NCI-H510A (cell line): ENCODE measurements around the gene STARD5.

ENCODE experiments used
- DNase-seq: peaks from one replicate; lab custom pipeline; 2025; lab: John Stamatoyannopoulos, UW

The STARD5 gene

DNA sequence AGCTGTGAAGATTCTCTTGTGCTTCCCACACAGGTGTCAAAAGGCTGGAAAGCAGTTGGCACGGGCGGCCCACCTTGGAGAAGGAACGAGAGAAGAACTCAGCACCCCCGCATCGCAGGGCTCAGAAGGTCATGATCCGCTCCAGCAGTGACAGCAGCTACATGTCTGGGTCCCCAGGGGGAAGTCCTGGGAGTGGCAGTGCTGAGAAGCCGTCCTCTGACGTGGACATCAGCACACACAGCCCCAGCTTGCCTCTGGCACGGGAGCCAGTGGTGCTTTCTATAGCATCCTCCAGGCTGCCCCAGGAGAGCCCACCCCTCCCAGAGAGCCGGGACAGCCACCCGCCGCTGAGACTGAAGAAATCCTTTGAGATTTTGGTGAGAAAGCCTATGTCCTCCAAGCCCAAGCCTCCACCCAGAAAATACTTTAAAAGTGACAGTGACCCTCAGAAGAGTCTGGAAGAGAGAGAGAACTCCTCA, 31.4 kb downstream of the STARD5 start:
- DNase-seq, result no peak

GRCh38 chr15:81291916-81292522, 31.9 kb downstream of the STARD5 start:
- DNase-seq, result no peak

GRCh38 chr15:81289910-81290309, 34.0 kb downstream of the STARD5 start:
- DNase-seq, result no peak

- no peak for DNase-seq
Measured at GRCh38 chr15:81288616-81289015, 35.3 kb downstream of the STARD5 start.

- DNase-seq, result no peak
Measured at GRCh38 chr15:81288040-81288439, 35.9 kb downstream of the STARD5 start.

DNA sequence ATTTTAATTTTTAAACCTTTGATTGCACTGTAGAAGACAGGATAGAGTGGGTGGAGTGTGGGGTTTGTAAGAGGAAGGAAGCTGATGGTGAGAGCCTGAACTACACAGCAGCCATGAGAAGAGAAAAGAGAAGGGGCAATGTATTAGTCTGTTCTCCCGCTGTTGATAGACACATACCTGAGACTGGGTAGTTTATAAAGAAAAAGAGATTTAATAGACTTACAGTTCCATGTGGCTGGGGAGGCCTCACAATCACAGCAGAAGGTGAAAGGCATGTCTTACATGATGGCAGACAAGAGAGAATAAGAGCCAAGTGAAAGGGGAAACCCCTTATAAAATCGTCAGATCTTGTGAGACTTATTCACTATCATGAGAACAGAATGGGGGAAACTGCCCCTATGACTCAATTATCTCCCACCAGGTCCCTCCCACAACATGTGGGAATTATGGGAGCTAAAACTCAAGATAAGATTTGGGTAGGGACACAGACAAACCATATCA, 37.3 kb downstream of the STARD5 start:
- DNase-seq, result no peak

DNA sequence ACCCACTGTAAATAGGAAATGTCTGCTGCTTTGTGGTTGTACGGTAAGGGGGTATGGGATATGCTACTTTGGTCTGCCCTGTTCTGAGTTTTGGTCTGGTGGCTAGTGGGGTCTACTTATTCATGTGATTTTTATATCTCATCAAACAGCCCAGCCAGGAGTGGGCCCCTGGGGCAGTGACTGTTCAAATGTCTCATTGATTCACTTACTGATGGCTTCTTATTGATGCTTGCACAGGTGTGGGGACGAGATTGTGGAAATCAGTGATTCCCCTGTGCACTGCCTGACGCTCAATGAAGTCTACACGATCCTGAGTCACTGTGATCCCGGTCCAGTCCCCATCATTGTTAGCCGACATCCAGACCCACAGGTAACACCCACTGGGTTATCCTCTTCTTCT, 38.5 kb downstream of the STARD5 start:
- no peak for DNase-seq

DNA sequence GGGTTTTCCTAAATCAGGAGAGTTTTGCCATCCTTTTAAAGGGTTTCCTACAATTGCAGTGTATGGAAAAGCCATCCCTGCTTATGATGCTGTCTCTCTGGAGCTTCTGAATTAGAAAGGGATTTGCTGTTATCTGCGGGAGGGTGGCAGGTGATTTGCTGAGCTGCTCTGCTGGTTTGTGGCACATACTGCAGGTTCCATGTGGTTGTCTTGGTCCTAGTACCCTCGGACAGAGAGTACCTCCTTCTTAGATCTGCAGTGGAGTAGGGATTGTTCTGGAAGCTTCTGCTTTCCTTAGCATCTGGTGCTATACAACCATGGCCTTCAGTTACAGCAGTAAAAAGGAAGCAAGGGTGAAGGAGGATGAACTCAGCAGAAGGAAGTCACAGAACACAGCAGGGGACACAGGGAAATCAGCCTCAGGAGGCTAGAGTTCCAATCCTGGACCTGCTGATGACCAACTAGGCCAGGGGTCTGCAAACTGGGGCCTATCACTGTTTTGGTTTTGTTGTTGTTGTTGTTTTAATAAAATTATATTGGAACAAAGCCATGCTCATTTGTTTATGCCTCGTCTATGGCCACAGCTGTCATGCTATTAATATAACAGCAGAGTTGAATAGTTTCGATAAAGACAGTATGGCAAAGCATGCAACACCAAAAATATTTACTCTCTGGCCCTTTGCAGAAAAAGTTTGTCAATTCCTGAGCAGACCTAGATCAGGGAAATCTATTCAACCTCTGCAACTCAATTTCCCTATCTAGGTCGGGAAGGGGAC, 39.5 kb downstream of the STARD5 start:
- no peak for DNase-seq

DNA sequence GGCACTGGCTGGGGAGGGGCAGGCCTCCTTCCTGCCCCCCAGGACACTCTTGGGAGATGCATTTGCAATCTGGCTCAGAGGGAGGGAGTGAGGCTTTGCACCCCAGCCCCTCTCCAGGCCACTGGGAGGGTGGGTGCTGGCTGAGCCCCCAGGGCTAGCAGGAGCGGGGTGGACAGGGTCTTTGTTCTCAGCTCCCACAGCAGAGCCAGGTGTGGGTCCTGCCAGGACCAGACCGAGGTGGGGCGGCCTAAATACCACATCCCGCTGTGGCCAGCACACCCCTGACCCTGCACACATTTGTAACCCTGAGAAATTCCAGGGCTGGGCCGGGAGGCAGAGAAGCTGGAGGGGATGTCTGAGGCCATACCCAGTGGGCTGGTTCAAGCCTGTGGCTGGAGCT, 41.0 kb downstream of the STARD5 start:
- no peak for DNase-seq

DNA sequence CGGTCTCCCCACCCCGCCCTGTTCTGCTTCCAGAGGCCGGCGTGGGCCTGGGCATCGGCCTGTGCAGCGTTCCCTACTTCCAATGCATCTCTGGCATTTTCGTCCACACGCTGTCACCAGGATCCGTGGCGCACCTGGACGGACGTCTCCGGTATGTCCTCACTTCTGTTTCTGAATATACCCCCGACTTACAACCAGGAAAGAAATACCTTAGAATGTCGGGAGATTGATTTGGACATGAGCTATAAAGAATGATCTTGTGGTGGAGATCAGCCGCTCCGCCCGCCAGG, 41.4 kb downstream of the STARD5 start:
- DNase-seq, result no peak

DNA sequence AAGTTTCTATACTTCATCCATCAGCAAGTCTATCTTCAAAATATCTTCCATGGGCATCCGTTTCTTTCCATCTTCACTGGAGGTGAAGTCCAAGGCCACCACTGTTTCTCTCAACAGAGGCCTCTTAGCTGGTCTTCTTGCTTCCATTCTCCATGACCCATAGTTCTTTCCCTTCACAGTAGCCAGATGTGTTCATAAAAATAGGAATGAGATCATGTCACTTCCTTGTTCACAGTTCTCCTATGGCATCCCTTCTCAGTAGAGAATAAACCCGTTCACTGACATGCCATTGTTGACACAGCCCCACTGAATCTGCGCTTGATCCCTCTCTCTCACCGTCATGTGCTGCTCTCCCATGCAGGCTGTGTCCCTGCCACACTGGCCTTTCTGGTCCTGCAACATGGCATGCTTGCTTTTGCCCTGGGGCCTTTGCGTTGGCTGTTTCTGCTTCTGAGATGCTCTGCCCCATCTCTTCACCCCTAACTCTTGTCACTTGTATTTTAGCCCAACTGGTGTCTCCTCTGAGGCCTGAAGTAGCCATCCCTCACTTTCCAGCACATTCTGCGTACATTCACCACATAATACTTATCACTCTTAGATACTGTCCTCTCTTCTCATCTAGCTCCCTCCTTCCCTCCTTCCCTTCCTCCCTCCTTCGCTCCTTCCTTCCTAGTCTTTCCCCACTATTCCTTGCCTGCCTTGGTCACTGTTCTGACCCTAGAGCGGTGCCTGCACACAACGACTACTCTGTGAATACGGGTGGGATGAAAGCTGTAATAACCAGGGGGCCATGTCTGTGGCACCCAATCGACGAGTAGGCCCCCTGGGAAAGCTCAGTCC, 42.0 kb downstream of the STARD5 start:
- DNase-seq, result no peak

DNA sequence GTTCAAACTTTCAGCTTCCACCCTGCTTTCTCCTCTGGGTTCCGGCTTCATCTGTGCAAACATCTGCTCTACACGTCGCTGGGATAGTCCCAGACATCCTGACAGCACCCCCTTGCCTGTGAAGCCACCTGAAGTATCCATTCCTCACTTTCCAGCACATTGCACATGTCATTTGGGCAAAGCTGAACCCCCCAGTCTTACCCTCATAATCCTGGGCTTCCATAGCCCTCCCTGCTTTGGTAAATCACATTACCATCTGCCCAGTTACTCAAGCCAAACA, 42.5 kb downstream of the STARD5 start:
- DNase-seq, result no peak

DNA sequence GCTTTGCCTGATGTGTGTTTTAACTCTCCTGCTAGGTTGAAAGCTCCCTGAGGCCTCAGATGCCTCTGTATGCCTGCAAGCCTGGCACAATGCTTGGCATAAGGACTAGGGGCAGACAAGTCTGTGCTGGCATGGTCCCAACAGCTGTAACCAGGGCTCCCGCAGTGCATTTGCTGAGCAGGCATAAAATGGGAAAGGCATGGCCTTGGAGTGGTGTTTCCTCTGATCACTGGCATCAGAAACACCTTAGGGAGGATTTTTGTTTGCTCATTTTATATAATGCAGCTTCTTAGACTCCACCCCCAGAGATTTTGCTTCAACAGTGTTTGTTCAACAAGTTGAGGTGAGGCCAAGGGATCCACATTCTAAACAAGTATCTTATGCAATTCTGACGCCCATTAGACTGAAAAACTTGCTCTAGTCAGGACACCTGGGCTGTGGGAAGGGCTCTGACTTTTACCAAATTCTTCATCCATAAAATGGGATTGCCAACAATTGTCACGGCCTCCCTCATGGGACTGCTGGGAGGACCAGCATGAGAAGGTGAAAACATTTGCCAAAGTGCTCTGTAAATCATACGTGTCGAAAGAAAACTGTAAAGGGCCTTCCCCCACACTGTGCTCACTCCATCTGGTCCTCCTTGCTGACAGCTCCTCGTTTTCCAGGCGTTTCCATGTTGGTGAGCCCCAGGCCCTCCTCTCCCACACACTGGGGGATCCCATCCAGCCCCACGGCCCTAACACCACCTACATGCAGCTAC, 43.1 kb downstream of the STARD5 start:
- no peak for DNase-seq

DNA sequence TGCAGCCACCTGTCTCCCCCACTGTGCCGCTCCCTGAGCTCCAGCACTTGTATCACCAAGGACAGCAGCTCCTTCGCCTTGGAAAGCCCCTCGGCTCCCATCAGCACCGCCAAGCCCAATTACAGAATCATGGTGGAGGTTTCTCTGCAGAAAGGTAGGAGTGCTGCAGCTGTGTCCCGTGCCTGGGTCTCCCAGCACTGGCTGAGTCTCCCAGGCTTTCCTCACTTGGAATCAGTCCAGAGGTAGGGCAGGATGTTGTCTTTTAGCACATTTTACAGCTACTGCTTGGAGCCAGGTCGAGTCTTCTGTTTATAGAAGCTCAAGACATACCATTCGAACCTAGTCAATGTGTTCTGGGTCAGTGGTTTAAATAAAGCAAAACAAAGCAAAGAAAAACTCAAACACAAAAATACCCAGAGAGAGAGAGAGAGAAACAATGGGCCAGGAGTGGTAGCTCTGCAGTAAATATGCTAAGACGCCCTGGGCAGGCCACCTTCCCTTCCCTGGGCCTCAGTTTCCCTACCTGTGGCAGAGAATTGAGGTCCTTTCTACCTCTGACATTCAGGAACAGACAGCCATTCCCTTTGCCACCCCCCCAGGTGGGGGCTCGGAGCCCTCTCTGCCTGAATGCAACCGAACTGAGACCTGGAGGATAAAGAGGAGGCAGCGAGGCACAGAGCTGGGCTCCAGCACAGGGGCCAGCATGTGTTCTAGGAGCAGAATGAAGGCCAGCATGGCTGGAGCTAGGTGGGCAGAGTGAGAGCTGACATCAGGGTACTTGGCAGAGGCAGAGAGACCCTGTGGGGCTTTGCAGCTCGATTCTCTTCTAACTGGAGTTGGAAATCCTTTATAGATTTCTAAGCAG, 44.1 kb downstream of the STARD5 start:
- no peak for DNase-seq

DNA sequence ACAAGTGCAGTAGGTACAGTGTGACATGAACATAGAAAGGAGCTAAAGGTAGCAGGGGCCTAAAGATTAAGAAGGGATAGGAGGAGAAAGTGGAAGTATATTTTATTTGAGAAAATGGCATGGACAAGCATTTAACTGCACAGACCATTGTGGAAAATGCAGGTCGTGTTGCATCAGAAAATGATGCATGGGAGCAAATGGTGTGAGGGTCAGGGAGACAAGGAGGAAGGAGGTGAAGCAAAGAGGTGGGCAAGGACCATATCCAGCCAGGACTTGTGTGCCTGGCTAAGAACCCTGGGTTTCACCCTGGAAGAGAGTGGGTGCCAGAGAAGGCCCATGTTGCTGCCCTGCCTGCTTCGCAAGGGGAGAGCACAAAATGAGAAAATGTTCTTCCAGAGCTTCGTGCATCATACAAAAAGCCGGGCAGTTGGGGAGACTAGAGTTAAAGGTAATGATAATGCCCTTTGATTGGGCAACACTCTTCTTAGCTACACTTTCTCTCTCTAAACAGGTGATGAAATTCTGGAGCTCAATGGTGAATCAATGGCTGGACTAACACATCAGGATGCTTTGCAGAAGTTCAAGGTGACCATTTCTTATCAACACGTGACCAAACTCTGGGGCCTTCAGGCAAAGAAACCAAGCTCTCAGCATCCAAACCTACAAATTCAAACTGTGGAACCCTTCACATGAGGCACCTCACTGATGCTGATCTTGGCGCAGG, 45.5 kb downstream of the STARD5 start:
- DNase-seq, result no peak

GRCh38 chr15:81277851-81278250, 46.1 kb downstream of the STARD5 start:
- no peak for DNase-seq

GRCh38 chr15:81276967-81277366, 47.0 kb downstream of the STARD5 start:
- DNase-seq, result no peak

GRCh38 chr15:81275711-81276392, 48.1 kb downstream of the STARD5 start:
- DNase-seq, result no peak

DNA sequence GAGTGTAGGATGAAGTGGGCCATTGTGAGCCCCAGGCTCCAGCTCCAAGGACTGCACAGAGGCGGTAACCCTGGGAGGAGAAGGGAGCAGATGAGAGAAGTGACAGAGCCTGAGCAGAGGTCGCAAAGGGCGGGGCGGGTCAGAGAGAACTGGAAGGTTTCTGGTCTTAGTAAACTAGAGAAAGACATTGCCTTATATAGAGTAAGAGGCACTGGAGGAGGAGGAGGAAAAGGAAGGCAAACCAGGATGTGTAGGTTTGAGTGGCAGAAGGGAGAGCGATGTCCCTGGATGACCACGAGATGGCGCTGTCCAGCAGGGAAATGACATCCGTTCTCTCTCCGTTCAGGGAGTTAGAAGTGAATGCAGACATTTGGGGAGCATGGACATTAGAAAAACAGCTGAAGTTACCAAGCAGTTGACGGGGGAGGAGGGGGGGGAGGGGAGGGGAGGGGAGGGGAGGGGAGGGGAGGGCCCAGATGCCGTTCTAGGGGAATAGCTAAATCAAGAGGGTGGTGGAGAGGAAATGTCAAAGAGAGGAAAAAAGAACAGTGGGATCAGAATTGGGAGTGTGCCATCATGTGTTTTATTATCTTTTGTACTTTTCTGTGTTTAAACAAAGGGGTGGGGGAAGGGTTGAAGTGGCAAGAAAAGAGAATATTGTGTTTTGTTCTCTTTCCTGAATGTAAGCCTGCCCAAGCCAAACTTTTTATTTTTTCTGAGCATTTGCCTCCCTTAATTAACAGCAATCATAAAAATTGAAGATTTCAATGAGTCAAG, 48.8 kb downstream of the STARD5 start:
- DNase-seq, result no peak
